ENCODE measurements around the gene ZNRD2.

DNA sequence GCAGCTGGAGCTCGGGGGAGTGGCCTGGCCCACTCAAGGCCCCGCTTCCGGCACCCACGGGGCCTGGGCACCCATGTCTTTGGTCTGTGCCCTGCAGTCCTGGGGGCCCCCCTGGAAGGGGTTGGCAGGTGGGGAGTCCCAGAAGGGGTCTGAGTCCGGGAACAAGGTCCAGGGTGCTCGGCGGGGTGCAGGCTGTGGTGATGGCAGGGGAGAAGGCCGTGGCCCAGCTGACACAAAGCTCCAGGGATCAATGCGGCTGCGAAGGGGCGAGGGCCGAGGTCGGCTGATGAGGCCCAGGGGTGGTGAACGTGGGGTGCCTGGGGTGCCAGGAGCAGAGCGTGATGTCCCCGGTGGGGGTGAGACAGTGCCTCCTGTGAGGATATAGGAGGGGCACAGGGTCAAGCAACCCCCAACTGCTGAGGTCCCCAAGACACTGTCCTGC is 28.0 kb downstream of the ZNRD2 start:
- no peak for TF ChIP-seq POLR2A (IDR thresholded peaks at IDR 0.05)
- TF ChIP-seq, protein P1, sequence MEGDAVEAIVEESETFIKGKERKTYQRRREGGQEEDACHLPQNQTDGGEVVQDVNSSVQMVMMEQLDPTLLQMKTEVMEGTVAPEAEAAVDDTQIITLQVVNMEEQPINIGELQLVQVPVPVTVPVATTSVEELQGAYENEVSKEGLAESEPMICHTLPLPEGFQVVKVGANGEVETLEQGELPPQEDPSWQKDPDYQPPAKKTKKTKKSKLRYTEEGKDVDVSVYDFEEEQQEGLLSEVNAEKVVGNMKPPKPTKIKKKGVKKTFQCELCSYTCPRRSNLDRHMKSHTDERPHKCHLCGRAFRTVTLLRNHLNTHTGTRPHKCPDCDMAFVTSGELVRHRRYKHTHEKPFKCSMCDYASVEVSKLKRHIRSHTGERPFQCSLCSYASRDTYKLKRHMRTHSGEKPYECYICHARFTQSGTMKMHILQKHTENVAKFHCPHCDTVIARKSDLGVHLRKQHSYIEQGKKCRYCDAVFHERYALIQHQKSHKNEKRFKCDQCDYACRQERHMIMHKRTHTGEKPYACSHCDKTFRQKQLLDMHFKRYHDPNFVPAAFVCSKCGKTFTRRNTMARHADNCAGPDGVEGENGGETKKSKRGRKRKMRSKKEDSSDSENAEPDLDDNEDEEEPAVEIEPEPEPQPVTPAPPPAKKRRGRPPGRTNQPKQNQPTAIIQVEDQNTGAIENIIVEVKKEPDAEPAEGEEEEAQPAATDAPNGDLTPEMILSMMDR (IDR thresholded peaks at IDR 0.05), result no peak
